Forelimb muscle (tissue), 1 donor: Measurements from ENCODE around the gene PCDHGA3. TPM values are rescaled to one million over a fixed set of nuclear protein-coding genes. Genes with fewer than 3 reads are reported as not detected.
A peak's percentile ranks its signal among the peaks of the same experiment; 100 is the strongest.
"Not testable (repeated sequence)": the region's sequence is repeated elsewhere in the genome, so short reads cannot be mapped to it uniquely, and the experiment has no call there.

ENCODE experiments used
- DNase-seq: peaks from one replicate; pipeline ENCODE4 v3.0.0-alpha.2; 2013; ENCODE audit warnings: low read depth
- polyA plus RNA-seq: library from polyadenylated mRNA; unstranded; fragments of 120-200 nt; gene quantifications from one replicate; pipeline ENCODE4 v1.2.1, GENCODE V29; 2013; ENCODE audit not compliant: insufficient read length

PCDHGA3 gene
- 1.1 TPM for polyA plus RNA-seq

DNA sequence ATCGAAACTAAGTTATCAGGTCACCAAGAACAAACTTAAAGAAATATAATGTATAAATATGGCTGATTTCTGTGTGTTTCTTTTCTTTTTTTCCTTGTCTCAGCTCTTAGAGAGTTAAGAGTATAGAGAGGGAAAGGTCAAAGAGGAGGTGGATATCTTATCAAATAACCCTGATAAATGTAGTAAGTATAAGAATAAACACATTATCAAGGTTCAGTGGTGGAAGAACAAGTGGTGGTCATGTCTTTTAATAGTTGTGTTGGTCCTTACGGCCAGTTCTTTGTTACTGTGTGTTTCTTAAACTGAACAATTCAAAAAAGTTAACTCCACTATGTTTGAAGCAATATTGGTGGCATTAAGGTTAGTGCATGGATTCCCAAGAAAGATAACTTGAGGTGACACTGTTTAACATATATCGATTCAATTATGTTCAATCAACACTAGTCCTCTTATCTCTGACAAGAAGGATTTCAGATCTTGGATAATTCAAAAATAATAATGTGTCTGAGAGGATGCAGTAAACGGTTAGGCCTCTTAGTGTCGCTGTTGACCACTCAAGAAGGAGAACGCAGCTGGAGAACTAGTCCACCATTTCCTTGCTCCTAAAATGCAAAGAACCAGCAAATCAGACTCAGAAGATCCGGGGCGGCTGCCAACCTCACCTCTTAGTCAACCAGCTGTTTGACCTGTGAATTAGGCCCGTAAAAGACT, at the start of gene PCDHGA3:
TSS of gene PCDHGA3 (plus strand) at position 588 of the 711 bp plus-strand sequence. CDS start 205 bp downstream, outside the sequence.
- no peak for DNase-seq

DNA sequence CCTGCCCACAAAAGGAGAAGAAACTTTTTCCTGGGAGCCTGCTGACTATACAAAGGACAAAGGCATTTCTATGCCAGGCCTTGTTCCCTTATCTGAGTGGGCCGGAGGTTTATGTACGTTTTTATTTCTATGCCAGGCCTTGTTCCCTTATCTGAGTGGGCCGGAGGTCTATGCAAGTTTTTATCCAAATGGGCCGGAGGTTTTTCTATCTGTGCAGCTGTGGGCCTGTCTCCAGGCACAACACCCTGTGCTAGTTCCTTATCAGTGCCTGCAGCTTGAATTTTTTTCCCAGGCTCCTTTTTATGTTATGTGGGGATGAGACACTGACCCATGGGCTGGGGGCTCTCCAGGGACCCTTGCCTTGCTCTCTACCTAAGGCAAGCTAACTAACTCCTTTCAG, 45.3 kb upstream of the PCDHGA3 start:
- DNase-seq: no peak

DNA sequence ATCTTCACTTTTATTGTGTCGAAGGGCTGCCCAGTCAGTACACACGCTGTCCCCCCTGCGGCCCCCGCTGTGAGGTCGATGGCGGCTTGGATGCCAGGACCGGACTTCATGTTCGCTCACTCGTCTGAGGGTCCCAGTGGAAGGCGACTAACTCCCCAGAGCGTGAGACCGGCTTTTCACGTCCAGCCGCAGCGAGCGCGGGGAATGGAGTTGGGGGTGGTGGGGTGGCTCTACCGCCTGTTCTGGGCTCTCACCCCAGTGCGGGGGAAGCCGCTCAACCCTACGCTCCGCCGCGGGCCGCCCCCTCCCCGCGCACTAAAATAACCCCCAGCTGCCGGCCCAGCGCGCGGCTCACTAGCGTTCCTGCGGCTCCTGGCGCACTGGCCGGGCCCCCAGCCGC, 39.9 kb upstream of the PCDHGA3 start, which contains the start of gene SLC25A2:
TSS of gene SLC25A2 (minus strand) at position 294 of the 400 bp plus-strand sequence. CDS start at position 110, 184 bp downstream.
- no peak for DNase-seq

DNA sequence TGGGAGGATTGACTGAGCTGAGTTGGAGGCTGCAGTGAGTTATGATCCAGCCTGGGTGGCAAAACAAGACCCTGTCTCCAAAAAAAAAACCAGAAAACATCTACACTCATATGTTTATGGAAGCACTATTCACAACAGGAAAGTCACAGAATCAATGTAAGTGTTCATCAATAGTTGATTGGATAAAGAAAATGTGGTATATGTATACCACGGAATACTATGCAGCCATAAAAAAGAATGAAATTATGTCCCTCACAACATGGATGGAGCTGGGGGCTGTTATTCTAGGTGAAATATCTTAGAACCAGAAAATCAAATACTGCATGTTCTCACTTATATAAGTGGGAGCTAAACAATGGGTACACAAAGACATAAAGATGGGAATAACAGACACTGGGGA, 37.0 kb upstream of the PCDHGA3 start:
- no peak for DNase-seq

DNA sequence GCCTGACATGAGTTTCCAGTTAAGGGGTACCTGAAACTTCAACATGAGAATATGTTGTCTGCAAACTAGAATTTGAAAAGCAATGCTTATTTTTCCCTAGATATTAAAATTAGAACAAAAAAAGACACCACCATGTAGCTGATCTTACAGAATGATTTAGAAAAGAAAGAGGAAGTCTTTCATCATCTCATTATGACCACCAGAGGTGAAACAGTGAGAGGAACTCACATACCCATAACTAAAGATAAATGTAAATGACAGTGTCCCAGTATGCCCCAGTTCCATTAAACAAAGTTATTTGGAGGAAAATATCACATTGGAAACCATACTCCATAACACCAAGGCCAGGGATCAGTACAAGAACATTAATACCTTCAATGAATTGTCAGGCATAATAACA, 29.9 kb upstream of the PCDHGA3 start:
- no peak for DNase-seq

DNA sequence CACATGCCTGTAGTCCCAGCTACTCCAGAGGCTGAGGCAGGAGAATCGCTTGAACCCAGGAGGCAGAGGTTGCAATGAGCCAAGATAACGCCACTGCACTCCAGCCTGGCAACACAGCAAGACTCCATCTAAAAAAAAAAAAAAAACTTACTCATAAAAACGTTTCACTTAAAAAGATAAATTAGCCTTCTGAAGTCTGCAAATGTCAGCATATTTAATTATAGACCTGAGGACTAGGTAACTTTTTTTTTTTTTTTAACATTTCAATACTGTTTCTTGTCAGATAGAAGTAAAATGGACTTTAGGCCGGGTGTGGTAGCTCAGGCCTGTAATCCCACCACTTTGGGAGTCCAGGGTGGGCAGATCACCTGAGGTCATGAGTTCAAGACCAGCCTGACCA, 26.7 kb upstream of the PCDHGA3 start:
- not testable (repeated sequence) for DNase-seq

DNA sequence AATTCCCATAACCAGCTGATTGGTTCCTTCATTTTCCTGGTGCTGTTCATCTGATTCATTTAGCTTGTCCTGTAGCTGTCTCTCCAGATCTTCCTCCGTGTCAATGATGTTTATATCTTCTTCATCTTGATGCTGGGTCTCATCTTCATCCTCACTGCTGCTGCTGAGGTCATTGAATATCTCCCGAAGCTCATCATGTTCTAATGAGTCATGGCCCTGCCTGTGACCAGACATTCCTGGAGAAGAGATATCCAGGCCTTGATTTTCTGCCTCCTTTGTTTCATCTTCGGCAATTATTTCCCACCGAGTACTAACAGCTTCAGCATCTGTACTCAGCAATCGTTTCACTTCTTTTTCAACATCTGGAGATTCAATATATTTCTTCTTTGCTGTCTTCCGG, 24.4 kb upstream of the PCDHGA3 start:
- DNase-seq: no peak

DNA sequence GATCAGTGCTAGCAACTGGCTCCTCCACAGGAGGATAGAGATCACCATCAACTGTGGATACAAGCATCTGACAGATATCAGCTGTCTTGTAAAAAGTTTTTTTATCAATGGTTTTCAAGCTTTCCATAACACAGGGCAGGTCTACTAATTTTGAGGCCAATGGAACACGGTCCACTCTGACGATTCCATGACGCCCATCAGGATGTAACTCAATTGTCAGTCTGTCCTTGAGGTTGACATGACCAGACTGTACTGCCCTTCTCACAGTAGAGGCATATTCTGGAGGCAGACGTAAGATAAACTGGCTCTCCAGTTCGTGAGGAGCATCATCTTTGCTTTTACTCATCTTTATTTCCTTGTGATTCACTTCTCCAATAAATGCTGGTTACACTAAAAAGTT, 23.9 kb upstream of the PCDHGA3 start:
- DNase-seq: no peak

DNA sequence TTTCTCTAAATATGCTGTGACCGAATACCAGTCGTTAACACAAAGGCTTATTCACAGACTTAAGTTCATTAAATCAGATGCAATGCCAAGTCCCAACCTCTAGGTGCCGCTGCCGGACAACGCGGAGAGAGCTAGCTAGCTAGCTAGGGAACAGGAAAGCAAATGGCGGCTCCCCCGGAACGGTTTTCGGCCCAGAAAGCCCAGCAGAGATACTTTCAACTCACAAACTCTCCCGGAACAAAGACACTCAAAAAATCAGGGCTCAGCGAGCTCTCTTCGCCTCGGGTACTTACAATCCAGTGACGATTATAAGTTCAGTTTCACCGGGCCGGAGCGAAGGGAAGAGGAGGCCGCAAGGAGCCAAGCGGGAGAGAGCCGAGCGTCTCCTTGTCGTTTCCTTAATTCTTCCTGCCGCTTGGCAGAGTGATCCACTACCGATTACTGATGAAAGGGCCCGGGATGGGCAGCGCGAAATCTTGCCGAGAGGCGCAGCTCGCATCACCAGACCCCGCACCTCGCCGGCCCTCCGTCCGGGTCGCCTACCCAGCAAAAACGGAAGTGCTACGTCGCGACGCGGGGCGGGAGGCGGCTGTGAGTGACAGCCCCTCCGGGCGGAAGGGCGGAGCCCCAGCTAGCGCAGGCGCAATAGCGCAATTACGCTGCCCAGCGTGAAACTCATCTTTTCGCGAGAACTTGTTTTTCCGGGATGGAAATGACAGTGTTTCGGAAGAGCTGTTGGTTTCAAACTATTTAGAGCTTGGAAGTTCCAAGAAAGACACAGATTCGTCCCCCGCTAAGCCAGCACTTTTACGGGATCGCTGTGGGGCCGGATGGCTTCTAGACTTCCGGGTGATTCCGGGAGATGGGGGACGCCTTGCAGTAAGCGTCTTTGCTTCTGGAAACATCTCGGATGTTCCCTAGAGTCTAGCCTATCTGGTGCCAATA, 23.1 kb upstream of the PCDHGA3 start, which contains the start of gene TAF7:
TSS of gene TAF7 (minus strand) at position 560 of the 945 bp plus-strand sequence. CDS start 740 bp downstream, outside the sequence.
- peak; percentile 84 for DNase-seq

DNA sequence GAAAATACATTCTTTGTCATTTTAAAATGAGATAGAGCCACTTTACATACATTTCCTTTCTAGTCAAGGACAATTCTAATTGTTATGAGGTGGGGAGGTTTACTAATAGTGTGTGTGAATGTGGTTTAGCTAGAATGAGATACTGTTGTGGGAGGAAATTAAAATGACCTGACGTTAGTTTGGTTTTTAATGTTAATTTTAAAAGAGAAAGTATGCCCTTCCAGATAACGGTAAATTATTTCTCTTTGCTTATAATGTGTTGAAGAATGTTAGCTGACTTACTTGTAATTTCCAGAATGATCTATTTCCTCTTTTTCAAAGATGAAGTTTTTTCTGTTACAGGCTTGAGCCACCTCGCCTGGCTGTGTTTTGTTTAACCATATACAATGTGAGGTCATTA, 21.4 kb upstream of the PCDHGA3 start:
- no peak for DNase-seq

DNA sequence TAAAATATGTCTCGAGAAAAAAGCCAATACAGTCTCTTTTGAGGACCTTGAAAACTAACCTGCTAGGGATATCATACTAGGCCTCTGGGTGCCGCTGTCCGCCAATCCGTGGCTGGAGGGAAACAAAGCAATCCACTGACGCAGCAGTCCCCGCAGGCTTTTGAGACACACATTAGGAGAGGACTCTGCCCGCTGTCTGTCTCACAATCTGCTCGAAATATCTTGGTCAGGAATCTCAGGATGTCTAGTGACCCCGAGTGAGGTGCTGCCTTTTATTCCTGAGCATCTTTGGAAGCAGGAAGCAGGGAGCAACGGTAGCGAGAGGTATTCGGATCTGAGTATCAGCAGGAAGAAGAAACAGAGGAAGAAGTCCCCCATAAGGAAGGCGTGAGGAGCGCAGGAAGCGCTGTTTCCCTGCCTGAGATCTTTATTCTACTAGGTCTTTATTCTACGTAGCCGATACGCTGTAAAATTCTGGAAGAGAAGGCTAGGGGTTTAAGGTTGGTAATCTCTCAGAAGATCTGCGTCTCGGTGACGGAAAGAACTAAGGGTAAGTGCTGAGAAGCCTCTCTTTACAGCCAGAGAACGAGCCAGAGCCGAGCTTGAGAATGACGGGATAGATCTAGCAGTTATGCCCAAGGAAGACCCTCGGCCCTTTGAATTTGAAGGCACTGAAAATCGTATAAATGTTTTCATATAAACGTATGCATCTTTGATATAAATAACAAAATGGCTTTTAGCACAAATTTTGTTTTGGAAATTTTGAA, 17.4 kb upstream of the PCDHGA3 start:
- DNase-seq: no peak

DNA sequence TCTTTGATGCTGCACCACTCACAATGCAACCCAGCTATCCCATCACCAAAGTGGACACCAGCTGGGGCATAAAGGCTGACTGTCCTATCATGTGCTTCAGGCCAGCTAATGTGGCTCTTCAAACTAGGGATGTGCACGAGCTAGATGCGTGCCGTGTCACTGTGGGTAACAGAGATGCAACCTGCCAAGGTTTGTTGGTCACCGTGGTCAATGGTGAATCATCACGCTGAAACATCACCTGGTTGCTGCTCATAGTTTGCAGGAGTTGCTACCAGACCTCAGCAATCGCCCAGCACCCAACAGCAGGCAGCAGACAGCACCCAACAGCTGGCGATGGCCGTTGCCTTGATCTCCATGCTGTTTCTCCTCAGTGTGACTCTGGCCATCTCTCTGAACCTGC, 15.4 kb upstream of the PCDHGA3 start:
- no peak for DNase-seq

DNA sequence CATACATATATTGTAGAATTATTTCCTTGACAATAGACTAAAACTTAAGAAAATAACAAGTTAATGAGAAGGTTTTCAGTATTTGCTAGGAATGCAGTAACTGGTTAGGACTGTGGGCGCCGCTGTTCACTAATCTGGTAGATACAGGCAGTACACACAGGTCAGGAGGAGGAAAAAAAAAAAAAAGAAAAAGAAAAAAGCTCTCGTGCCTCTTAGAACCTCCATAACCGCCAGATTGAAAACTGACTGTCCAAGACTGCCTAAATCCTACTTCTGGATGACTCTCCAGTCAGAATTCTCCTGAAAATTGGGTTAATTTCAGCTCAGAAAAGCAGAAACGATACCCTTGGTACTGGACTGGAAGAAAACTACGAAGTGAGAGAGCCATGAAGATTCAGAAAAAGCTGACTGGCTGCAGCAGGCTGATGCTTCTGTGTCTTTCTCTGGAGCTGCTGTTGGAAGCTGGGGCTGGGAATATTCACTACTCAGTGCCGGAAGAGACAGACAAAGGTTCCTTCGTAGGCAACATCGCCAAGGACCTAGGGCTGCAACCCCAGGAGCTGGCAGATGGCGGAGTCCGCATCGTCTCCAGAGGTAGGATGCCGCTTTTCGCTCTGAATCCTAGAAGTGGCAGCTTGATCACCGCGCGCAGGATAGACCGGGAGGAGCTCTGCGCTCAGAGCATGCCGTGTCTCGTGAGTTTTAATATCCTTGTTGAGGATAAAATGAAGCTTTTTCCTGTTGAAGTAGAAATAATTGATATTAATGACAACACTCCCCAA, 13.1 kb upstream of the PCDHGA3 start, which contains the start of gene PCDHGA1:
TSS of gene PCDHGA1 (plus strand) at position 216 of the 782 bp plus-strand sequence.
- DNase-seq: no peak

DNA sequence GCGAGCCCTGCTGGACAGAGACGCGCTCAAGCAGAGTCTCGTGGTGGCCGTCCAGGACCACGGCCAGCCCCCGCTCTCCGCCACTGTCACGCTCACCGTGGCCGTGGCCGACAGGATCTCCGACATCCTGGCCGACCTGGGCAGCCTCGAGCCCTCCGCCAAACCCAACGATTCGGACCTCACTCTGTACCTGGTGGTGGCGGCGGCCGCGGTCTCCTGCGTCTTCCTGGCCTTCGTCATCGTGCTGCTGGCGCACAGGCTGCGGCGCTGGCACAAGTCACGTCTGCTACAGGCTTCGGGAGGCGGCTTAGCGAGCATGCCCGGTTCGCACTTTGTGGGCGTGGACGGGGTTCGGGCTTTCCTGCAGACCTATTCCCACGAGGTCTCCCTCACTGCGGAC, 11.1 kb upstream of the PCDHGA3 start:
- not testable (repeated sequence) for DNase-seq

DNA sequence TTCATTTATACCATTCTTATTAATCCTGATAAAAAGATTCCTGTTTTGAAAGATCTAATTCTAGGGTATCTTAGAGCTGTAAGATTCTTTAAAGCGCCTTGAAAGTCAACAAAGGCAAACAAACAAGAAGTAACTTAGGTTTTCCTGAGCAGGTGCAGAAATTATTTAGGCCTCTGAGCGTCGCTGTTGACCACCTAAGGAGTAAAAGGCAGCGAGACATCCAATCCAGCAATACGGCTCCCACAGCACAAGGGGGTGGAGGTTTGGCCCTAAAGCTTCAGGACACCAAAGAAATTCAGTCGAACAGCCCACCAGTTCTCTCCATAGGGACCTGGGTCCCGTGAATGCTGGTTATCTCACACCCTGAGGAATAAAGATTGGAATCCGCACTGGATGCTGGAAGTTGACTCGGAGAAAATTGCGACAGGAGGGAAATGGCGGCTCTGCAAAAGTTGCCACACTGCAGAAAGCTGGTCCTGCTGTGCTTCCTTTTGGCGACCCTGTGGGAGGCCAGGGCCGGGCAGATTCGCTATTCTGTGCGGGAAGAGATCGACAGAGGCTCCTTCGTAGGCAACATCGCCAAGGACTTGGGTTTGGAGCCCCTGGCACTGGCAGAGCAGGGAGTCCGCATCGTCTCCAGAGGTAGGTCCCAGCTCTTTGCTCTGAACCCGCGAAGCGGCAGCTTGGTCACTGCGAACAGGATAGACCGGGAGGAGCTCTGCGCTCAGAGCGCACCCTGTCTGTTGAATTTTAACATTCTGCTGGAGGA, 4.9 kb upstream of the PCDHGA3 start, which contains the start of gene PCDHGA2:
TSS of gene PCDHGA2 (plus strand) at position 223 of the 769 bp plus-strand sequence.
- no peak for DNase-seq

DNA sequence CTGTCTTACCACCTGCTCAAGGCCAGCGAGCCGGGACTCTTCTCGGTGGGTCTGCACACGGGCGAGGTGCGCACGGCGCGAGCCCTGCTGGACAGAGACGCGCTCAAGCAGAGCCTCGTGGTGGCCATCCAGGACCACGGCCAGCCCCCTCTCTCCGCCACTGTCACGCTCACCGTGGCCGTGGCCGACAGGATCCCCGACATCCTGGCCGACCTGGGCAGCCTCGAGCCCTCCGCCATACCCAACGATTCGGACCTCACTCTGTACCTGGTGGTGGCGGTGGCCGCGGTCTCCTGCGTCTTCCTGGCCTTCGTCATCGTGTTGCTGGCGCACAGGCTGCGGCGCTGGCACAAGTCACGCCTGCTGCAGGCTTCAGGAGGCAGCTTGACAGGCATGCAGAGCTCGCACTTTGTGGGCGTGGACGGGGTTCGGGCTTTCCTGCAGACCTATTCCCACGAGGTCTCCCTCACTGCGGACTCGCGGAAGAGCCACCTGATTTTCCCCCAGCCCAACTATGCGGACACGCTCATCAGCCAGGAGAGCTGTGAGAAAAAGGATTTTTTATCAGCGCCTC, 2.8 kb upstream of the PCDHGA3 start:
- not testable (repeated sequence) for DNase-seq

DNA sequence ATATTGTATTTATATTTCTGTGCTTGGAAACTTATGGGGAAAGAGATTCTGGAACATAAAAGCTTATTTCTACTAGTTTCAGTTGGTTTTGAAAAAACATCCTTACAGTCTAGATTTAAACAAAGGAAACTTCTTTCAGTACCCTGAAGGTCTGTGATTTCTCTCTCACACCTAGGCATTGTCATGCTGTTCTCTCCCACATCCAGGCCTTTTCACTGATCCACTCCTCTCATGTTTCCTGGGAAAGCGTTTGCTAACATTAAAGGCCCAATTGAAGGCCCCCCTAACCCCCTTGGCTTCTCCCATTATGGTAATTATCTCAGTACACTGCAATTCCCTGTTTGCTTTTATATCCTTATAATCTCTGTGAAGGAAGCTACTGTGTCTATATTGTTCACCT, 856 bp upstream of the PCDHGA3 start:
- DNase-seq: no peak

DNA sequence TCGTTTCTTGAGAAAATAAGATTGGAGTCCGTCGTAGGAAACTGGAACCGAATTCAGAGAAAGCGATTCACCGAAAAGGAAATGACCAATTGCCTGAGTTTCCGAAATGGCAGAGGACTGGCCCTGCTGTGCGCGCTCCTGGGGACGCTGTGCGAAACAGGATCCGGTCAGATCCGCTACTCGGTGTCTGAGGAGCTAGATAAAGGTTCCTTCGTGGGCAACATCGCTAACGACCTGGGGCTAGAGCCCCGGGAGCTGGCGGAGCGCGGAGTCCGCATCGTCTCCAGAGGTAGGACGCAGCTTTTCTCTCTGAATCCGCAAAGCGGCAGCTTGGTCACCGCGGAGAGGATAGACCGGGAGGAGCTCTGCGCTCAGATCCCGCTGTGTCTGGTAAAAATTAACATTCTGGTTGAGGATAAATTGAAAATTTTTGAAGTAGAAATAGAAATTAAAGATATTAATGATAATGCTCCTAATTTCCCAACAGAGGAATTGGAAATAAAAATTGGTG, 379 bp downstream of the PCDHGA3 start:
- no peak for DNase-seq

DNA sequence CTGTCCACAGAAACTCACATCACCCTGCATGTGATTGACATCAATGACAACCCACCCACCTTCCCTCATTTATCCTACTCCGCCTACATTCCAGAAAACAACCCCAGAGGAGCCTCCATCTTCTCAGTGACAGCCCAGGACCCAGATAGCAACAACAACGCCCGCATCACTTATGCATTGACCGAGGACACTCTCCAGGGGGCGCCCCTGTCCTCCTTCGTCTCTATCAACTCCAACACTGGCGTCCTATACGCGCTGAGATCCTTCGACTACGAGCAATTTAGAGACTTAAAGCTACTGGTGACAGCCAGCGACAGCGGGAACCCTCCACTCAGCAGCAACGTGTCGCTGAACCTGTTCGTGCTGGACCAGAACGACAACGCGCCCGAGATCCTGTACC, 1.7 kb downstream of the PCDHGA3 start:
- no peak for DNase-seq
